Lower leg skin (tissue), 3 donors: ENCODE measurements around the gene FJX1.

ENCODE experiments used
- POLR2A ChIP-seq, 2 donors: fragments of 450-650 bp; IDR thresholded peaks; one replicate each; pipeline ENCODE4 v1.6.1; 2016 to 2017; ENCODE audit warnings: antibody characterized with exemption in 2 of 2, mild to moderate bottlenecking in 1 of 2, moderate library complexity in 1 of 2
- TF ChIP-seq, protein P1 (sequence below), 3 donors: fragments of 450-650 bp; IDR thresholded peaks; one replicate each; pipeline ENCODE4 v1.5.1; 2016; ENCODE audit warnings: antibody characterized with exemption in 3 of 3, mild to moderate bottlenecking in 3 of 3, moderate library complexity in 2 of 3

DNA sequence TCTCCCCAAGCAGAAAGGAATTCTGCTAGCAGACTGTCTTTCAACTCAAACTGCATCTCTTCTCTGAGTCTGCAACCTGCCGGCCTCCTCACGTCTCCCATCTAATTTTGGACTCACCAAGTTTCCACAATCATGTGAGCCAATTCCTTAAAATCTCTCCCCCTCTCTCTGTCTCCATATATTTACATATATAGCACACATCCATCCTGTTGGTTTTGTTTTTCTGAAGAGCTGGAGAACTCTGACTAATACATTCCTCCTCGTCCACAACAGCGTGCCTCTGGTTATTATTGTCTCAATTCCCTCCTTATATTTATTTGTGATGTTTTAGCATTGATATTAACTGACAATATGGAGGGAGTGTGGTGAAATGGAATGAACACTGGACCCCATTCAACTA is 29.6 kb upstream of the FJX1 start:
- TF ChIP-seq, protein P1, sequence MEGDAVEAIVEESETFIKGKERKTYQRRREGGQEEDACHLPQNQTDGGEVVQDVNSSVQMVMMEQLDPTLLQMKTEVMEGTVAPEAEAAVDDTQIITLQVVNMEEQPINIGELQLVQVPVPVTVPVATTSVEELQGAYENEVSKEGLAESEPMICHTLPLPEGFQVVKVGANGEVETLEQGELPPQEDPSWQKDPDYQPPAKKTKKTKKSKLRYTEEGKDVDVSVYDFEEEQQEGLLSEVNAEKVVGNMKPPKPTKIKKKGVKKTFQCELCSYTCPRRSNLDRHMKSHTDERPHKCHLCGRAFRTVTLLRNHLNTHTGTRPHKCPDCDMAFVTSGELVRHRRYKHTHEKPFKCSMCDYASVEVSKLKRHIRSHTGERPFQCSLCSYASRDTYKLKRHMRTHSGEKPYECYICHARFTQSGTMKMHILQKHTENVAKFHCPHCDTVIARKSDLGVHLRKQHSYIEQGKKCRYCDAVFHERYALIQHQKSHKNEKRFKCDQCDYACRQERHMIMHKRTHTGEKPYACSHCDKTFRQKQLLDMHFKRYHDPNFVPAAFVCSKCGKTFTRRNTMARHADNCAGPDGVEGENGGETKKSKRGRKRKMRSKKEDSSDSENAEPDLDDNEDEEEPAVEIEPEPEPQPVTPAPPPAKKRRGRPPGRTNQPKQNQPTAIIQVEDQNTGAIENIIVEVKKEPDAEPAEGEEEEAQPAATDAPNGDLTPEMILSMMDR (IDR thresholded peaks at IDR 0.05): no peak
- TF ChIP-seq POLR2A (IDR thresholded peaks at IDR 0.05): no peak
